GOT3 (cell line): ENCODE measurements around the gene DDX51.
"Not testable (repeated sequence)": the region's sequence is repeated elsewhere in the genome, so short reads cannot be mapped to it uniquely, and the experiment has no call there.

Source experiments
- DNase-seq: peaks from one replicate; lab custom pipeline; 2025; ENCODE audit warnings: mixed read lengths; lab: John Stamatoyannopoulos, UW

DDX51 gene

DNA sequence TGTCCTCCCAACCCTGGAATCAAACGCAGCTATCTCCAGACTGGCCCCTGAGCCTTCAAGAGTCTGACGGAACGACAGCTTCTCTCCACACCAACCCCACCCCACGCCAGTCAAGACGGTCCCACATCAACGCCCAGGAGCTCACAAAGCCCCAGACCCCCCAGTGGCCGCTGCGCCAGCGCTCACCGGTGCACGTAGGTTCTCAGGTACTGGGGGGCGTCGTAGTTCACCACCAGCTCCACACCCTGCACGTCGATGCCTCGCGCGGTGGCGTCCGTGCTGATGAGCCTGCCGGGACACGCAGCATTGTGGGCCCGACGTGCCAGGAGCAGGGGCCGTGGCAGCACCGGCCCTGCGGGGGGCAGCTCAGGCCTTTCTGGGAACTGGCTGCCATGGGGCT lies 4.2 kb downstream of the DDX51 start:
- DNase-seq, result no peak

DNA sequence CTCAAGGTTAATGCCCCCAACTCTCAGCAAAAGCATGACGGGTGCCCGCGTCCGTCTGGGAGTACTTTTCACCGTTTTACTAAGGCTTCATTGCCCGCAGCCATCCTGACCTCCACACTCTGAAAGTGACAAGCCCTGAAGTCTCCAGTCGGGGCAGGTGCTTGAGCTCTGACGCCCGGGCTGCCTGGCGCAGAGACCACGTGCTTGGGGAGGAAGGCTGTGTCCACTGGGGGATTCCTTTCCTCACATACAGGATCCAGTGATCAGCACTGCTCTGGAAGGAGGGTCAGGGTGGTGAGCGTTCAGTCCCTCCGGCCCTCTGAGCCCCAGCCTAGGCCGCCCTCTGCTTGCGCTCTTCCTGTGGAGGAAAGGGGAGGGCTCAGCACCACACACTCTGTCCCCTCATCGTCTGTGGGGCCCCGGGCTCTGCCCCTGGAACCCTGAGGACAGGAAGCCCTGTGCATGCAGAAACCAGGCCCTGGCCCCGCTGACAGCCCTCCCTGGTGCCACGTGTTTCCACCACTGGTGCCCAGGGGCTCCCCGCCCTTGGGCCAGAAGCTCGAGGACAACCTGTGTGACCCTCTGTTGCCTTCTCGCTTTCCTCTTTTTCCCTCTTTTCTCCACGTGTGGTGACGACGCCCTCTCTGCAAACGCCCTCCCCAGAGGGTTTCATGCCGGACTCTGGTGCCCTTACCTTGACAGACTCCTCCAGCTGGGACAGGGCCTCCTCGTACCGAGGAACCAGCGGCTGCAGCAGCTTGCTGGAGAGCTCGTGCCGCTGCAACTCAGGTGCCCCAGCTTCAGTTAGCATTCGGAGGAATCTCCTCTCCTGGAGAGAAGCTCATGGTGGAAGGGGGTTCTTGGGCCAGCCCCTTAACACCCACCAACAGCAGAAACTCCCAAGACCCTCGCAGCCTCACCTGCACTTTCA lies 4.9 kb downstream of the DDX51 start:
- no peak for DNase-seq

- no peak for DNase-seq
Measured at GRCh38 chr12:132137483-132138125, 6.5 kb downstream of the DDX51 start.

- not testable (repeated sequence) for DNase-seq
Measured at GRCh38 chr12:132136226-132136625, 7.9 kb downstream of the DDX51 start.

DNA sequence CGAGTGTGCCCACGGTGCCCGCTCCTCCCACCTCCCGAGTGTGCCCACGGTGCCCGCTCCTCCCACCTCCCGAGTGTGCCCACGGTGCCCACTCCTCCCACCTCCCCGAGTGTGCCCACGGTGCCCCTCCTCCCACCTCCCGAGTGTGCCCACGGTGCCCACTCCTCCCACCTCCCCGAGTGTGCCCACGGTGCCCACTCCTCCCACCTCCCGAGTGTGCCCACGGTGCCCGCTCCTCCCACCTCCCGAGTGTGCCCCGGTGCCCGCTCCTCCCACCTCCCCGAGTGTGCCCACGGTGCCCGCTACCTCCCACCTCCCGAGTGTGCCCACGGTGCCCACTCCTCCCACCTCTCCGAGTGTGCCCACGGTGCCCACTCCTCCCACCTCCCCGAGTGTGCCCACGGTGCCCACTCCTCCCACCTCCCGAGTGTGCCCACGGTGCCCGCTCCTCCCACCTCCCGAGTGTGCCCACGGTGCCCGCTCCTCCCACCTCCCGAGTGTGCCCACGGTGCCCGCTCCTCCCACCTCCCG lies 9.4 kb downstream of the DDX51 start:
- DNase-seq, result not testable (repeated sequence)

DNA sequence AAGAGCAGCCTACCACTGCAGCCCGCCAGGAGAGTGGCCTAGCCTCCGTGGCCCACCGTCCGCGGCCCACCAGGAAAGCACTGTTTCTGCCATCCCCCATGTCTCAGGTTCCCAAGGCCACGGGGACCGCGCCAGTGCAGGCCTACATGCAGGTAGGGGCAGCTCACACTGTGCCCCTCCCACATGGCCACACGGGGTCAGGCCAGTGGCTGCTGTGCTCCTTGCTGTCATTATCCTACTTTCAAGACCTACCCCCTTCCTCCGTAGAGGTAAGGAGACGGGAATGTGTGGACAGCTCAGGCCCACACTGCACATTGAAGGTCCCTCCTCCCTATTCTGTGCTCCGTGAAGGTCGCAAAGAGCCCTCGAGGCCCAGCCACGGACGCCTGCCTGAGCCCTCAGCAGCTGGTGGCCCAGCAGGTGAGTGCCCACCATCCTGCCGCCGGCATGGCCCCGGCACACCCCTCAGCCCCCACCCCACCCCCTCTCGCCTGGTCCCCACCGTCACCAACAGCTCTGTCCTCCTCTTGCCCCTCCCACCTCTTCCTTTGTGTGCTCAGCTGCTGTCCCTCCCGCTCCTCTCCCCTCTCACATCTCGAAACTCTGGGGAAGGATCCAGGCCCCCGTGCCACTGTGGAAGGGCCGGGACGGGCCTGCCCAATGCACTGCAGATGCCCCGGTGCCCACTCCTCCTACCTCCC lies 10.0 kb downstream of the DDX51 start:
- no peak for DNase-seq

- no peak for DNase-seq
Measured at GRCh38 chr12:132132609-132133430, 11.3 kb downstream of the DDX51 start.

DNA sequence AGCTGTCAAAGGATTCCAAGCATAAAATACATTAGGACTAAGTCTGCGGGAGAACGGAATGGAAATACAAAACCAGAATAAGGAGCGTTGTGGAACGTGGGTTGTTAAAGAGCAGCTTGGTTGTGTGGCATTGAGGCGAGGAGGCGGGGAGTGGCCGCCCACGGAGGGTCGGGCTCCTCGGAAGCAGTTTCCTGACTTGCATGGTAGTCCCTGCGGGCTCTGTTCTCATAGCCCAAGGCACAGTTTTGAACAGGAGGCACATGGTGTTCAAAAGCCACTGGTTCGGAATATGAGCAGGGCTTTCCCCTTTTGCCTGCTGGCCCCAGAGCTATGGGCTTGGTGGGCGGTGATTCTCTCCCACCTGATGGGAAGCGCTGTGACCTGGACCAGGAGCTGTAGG lies 12.2 kb downstream of the DDX51 start:
- DNase-seq, result no peak

DNA sequence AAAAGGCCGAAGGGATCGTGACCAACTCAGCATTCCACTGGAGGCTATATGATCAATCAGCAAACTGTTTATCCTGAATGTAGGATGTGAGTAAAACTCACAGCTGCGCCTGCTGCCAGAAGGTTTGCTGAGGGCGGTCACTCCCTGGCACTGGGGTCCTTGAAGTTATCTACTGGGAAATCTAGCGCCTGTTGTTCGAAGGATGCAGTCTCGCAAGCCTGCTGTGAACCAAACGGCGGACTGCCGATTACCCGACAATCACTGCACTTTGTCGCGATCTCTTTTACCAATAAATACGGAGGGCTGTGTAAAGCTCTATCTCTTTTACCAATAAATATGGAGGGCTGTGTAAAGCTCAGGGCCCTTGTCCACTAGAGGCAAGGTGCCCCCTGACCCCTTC lies 12.9 kb downstream of the DDX51 start:
- DNase-seq, result no peak

GRCh38 chr12:132130690-132131089 lies 13.4 kb downstream of the DDX51 start:
- no peak for DNase-seq

DNA sequence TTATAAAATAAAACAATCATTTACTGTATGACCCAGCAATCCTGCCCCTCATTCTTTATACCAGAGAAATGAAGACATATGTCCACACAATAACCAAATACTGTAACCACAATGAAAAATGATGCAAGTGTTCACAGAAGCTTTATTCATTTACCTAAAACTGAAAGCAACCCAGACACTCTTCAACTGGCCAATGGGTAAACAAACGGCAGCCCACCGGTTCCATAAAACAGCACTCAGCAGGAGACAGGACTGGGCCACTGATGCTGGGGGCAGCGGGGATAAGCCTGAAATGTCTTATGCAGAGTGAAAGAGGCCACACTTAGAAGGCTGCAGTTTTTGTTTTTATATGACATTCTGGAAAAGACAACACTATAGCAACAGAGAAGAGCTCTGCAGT lies 15.1 kb downstream of the DDX51 start:
- no peak for DNase-seq

GRCh38 chr12:132127041-132127440 lies 17.1 kb downstream of the DDX51 start:
- no peak for DNase-seq

GRCh38 chr12:132125736-132126135 lies 18.4 kb downstream of the DDX51 start:
- no peak for DNase-seq

DNA sequence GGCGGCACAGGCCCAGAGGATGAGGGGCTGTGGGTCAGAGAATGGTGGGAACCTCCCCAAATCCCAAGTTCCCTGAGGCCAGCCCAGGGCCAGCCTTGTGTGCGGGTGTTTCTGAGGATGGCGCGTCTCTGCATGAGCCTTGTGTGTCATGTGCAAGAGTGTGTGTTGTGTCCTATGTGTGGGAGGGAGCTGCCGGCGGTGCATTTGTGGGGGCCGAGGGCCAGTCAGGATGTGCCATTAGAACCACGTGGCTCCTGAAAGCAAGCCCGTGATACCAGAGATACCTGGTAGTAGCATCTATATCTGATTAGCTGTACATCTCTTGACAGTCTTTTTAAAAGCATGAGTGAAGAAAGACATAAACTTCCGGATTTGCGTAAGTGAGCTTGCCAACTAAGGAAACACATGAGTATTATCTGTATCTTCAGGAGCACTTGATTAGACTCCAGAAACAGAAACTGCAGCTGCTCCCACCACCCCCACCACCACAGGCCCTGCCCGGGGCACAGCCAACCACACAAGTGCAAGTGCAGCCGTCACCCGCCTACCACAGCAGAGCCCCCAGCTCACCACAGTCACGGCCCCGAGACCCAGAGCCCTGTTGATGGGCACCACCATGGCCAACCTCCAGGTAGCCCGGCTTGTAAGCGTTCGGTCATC lies 19.2 kb downstream of the DDX51 start:
- DNase-seq, result no peak

DNA sequence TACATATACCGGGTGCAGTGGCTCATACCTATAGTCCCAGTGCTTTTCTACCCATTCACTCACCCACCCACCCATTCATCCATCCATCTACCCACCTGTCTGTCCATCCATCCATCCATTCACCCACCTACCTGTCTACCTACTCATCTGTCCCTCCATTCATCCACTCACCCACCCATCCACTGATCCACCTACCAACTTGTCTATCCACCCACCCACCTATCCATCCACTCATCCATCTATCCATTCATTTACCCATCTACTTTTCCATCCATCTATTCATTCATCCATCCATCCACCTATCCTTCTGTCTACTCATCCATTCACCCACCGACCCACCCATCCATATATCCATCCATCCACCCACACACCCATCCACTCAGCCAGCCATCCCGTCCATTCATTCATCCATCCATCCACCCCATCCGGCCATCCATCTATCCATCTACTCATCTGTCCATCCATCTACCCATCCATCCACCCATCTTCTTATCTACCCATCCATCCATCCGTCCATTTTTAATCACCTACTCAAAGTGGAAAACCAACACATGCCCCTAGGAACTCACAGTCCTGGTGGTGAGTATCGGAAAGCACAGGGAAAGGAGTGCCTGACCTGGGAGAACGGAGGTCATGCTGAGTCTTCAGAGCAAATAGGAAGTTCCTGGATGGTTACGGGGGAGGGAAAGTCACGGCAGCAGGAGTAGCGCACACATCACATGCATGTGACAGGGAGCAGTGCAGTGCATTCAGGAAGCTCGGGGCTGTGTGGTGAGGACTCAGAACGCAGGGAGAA lies 20.0 kb downstream of the DDX51 start:
- DNase-seq, result no peak

DNA sequence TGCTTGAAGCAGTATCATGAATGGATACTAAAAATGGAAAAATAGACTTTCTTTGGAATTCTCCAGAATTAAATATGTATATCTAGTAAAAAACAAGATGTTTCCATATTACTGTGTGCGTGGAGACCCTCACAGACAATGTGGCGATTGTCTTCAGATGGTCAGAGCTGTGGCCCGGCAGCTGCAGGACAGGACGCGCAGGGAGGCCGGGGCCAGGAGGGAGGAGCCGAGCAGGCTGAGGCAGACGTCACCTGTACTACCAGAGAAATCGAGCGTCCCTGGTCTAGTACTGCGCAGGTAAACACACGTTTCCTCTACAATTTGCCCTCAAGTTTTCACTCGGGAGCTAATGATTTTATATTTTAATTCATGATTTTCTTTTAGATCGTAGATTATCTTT lies 22.8 kb downstream of the DDX51 start:
- no peak for DNase-seq

- DNase-seq, result no peak
Measured at GRCh38 chr12:132118876-132119275, 25.2 kb downstream of the DDX51 start.

DNA sequence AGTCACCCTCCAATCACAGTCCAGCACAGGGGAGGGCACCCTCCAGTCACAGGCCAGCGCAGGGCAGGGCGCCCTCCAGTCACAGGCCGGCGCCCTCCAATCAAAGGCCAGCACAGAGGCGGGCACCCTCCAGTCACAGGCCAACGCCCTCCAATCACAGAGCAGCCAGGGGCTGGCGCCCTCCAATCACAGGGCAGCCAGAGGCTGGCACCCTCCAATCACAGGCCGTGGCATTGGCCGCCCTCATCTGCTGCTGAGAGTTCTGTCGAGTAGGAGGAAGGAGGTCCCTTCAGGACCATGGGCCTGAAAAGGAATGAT lies 26.6 kb downstream of the DDX51 start:
- DNase-seq, result no peak

GRCh38 chr12:132116709-132117557 lies 27.2 kb downstream of the DDX51 start:
- no peak for DNase-seq
